HUES6 (cell line): ENCODE measurements around the gene NTRK3.
A peak's percentile ranks its signal among the peaks of the same experiment; 100 is the strongest.

Experiments used
- H3K27ac ChIP-seq: 2 replicates; pipeline ENCODE4 v1.7.0; 2013; ENCODE audit warnings: low read depth, mild to moderate bottlenecking, low read length, inconsistent platforms
- H3K27me3 ChIP-seq: 2 replicates; pipeline ENCODE4 v1.6.1; 2013; ENCODE audit warnings: low read length; ENCODE audit not compliant: control insufficient read depth, insufficient read depth
- H3K36me3 ChIP-seq: 2 replicates; pipeline ENCODE4 v1.6.1; 2013; ENCODE audit warnings: low read length; ENCODE audit not compliant: control insufficient read depth, insufficient read depth
- H3K4me1 ChIP-seq: 2 replicates; pipeline ENCODE4 v1.6.1; 2013; ENCODE audit warnings: low read length; ENCODE audit not compliant: control insufficient read depth, insufficient read depth
- H3K4me3 ChIP-seq: 2 replicates; pipeline ENCODE4 v1.5.1; 2013; ENCODE audit warnings: low read depth, low read length
- H3K9ac ChIP-seq: one replicate; pipeline ENCODE4 v1.6.1; 2013; ENCODE audit warnings: mild to moderate bottlenecking, low read length
- H3K9me3 ChIP-seq: 2 replicates; pipeline ENCODE4 v1.6.1; 2013; ENCODE audit warnings: low read depth, low read length; ENCODE audit not compliant: control insufficient read depth, insufficient read depth

The NTRK3 gene

DNA sequence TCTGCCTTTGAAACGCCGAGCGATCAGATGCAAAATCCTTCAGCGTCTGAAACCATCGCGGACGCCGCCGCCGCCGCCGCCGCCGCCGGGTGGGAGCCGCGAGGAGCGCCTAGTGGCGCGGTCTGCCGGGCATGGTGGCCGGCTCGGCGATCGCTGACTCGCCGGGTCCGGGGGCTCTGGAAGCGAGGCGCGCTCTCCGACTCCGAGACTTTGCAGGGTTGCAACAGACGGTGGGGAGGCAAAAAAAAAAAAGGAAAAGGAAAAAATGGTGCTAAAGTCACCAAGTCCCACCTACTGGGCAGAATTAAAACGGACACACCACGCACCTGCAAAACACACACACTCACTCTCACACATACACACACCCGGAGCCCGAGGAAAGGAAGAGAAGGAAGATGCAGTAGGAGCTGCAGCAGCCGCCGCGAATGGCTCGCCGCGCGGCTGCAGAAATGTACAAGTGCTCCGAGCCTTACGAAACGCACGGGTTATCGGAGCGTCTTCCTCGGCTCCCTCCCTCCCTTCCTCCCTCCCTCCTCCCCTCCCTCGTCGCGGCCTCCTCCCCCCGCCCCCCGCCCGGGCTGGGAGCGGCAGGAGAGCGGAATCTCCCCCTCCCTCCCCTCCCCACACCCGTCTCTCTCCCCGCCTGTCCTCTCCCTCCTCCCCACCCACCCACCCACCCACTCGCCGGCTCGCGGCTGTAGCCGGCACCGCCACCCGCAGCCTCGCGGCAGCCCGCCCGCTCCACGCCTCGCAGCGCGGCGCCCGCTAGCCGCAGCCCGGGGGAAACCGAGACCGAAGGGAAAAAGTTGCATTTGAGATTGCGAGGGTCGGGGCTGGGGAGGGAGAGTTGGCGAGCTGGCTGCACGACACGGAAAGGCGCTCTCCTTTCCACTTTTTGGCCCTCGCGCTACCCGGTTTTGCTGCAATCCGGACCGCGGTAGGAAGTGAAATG, at the start of gene NTRK3:
Gene NTRK3, minus strand, starts transcription at position 461 of the 952 bp plus-strand sequence. CDS start 586 bp downstream, outside the sequence.
- peaks cover 10% of the 10 kb centered on the region for H3K4me1 ChIP-seq
- H3K9me3 ChIP-seq, result no peaks in the 10 kb centered on the region
- H3K4me3 ChIP-seq, result peak within 1 kb of the TSS; percentile 87
- no peaks in the 10 kb centered on the region for H3K36me3 ChIP-seq
- no peak within 1 kb of the TSS for H3K27ac ChIP-seq
- H3K9ac ChIP-seq, result peak within 1 kb of the TSS; percentile 37
- peaks cover 94% of the 10 kb centered on the region for H3K27me3 ChIP-seq

DNA sequence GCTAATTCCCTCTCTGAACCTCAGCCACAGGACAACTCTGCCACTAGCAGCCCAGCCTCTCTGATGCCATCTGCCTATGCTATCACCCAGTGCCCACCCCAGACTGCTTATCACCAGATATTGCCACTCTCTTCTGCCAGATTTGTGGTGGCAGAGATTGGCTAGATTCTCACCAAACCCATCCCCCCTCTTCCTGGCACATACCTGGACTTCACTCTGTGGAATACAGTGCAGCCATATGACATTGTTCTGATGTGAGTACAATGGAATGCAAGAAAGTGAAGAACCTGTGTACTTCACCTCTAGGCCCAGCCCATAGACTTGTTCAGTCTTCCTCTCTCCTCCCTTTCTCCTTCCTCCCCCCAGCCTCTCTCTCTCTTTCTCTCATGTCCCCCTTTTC, 46.9 kb upstream of the NTRK3 start:
- no peak overlapping the region for H3K4me3 ChIP-seq
- H3K27me3 ChIP-seq, result peaks cover 9% of the 10 kb centered on the region; the same call in 1 of the 2 replicates
- H3K9ac ChIP-seq, result no peak overlapping the region
- no peaks in the 10 kb centered on the region for H3K9me3 ChIP-seq
- peaks cover 12% of the 10 kb centered on the region for H3K4me1 ChIP-seq
- H3K36me3 ChIP-seq, result no peaks in the 10 kb centered on the region
- no peak overlapping the region for H3K27ac ChIP-seq

DNA sequence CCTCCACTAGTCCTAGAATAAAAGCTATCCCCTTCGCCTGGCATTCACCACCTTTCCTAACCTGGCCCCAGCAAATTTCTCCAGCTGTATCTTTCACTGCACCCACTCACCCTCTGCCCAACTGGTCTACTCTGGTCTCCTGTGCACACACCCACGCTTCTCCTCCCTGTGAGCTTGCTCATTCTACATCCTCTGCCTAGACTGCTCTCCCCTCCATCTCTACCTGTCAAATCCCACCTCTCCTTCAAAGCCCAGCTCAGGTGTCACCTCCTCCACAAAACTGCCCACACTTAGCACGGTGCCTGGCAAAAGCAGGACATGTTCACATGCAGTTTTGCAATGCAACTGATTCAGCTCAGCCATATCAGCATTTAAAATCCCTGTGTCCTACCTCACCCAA, 45.8 kb upstream of the NTRK3 start:
- Histone ChIP-seq H3K9me3 (no peaks in the 10 kb centered on the region), H3K4me3 (no peak overlapping the region), H3K9ac (no peak overlapping the region), H3K4me1 (peaks cover 12% of the 10 kb centered on the region), H3K27ac (no peak overlapping the region), H3K36me3 (no peaks in the 10 kb centered on the region), H3K27me3 (peaks cover 6% of the 10 kb centered on the region; the same call in 1 of the 2 replicates)

GRCh38 chr15:88301311-88301710, 44.8 kb upstream of the NTRK3 start:
- Histone ChIP-seq H3K4me3 (no peak overlapping the region), H3K9me3 (no peaks in the 10 kb centered on the region), H3K4me1 (peaks cover 12% of the 10 kb centered on the region), H3K9ac (no peak overlapping the region), H3K36me3 (no peaks in the 10 kb centered on the region), H3K27ac (no peak overlapping the region), H3K27me3 (peaks cover 14% of the 10 kb centered on the region; the same call in 1 of the 2 replicates)

DNA sequence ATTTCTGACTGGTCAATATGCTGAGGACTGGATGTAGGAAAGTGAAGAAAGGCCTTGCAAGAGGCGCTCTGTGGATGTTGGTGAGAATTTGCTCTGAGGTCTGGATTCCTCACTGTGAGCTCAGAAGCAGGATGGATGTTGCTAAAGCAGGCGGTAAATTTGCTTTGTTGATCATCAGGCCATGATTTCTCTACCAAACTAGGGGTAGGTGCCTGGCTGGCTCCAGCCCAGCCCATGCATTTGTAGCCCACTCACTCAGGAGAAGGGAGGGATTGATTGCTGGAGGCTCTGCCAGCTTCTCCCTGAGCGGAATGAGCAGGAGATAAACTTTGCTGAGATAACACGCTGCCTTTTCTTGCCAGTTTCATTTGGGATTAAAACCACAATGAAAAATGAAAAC, 44.3 kb upstream of the NTRK3 start:
- H3K27ac ChIP-seq, result no peak overlapping the region
- no peaks in the 10 kb centered on the region for H3K9me3 ChIP-seq
- peaks cover 12% of the 10 kb centered on the region for H3K4me1 ChIP-seq
- H3K36me3 ChIP-seq, result no peaks in the 10 kb centered on the region
- H3K4me3 ChIP-seq, result no peak overlapping the region
- no peak overlapping the region for H3K9ac ChIP-seq
- H3K27me3 ChIP-seq, result peaks cover 17% of the 10 kb centered on the region; the same call in 1 of the 2 replicates

GRCh38 chr15:88300089-88300488, 43.5 kb upstream of the NTRK3 start:
- Histone ChIP-seq H3K4me3 (no peak overlapping the region), H3K36me3 (no peaks in the 10 kb centered on the region), H3K4me1 (peaks cover 12% of the 10 kb centered on the region), H3K9ac (no peak overlapping the region), H3K9me3 (no peaks in the 10 kb centered on the region), H3K27me3 (peaks cover 24% of the 10 kb centered on the region; the same call in 1 of the 2 replicates), H3K27ac (no peak overlapping the region)

GRCh38 chr15:88299497-88299896, 43.0 kb upstream of the NTRK3 start:
- Histone ChIP-seq H3K4me3 (no peak overlapping the region), H3K27ac (no peak overlapping the region), H3K9me3 (no peaks in the 10 kb centered on the region), H3K9ac (no peak overlapping the region), H3K27me3 (peaks cover 26% of the 10 kb centered on the region; the same call in 1 of the 2 replicates), H3K4me1 (peaks cover 12% of the 10 kb centered on the region), H3K36me3 (no peaks in the 10 kb centered on the region)

DNA sequence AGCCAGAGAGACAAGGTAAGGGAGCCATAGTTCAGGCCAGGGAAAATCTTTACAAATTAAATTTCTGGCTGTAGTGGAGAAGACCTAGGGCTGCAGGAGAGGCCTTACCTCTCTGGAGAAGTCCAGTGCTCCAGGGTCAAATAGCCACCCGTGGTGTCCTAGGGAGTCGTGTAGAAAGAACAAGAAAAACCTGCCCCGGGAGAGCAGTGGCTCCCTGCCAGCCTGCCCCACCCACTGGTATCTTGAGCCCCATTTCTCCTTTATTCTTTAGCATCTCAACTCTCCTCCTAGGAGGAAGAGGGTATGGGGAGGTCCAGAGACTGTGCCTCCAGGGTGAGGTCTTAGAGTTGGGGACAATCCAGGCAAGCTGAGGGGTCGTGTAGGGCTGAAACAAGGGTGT, 32.1 kb upstream of the NTRK3 start:
- Histone ChIP-seq H3K9ac (no peak overlapping the region), H3K27ac (no peak overlapping the region), H3K4me3 (no peak overlapping the region), H3K27me3 (peaks cover 41% of the 10 kb centered on the region), H3K4me1 (peaks cover 9% of the 10 kb centered on the region; the same call in 1 of the 2 replicates), H3K9me3 (no peaks in the 10 kb centered on the region), H3K36me3 (no peaks in the 10 kb centered on the region)

GRCh38 chr15:88288206-88288605, 31.7 kb upstream of the NTRK3 start:
- Histone ChIP-seq H3K27ac (no peak overlapping the region), H3K4me3 (no peak overlapping the region), H3K9ac (no peak overlapping the region), H3K9me3 (no peaks in the 10 kb centered on the region), H3K4me1 (peaks cover 10% of the 10 kb centered on the region), H3K36me3 (no peaks in the 10 kb centered on the region), H3K27me3 (peaks cover 45% of the 10 kb centered on the region)

DNA sequence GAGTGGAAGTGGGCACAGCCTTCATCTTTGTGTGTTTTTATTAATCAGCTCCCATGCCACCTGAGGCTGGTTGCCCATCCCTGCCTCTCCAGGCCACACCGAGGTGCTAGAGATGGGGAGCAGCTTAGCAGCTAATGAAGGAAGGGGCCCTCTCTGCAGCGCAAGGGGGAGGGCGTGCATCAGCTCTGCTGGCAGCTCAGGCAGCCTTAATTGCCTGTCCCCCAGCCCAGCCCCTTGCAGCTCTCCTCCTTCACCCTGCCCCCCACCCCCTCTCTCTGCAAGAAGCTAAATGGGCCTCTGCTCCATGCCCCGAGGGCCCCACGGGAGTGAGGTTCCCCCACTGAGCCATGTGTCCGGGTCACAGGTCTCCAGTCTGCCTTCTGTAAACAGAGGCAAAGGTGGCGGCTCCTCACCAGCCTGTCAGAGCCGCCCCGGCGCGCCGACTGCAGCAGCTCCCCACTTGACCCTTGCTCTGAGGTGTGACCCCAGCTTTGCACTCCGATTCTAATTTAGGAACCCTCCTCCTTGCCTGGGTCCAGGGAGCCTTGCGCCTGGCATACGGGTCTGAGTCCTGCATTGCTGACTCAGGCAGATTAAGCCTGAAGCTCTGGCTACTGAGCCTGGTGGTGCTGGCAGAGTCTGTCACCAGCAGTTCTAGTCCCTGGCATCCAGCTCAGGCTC, 27.9 kb upstream of the NTRK3 start:
- peaks cover 19% of the 10 kb centered on the region for H3K4me1 ChIP-seq
- H3K9me3 ChIP-seq, result no peaks in the 10 kb centered on the region
- H3K27me3 ChIP-seq, result peaks cover 79% of the 10 kb centered on the region
- no peak overlapping the region for H3K27ac ChIP-seq
- H3K9ac ChIP-seq, result no peak overlapping the region
- H3K4me3 ChIP-seq, result no peak overlapping the region
- H3K36me3 ChIP-seq, result no peaks in the 10 kb centered on the region

DNA sequence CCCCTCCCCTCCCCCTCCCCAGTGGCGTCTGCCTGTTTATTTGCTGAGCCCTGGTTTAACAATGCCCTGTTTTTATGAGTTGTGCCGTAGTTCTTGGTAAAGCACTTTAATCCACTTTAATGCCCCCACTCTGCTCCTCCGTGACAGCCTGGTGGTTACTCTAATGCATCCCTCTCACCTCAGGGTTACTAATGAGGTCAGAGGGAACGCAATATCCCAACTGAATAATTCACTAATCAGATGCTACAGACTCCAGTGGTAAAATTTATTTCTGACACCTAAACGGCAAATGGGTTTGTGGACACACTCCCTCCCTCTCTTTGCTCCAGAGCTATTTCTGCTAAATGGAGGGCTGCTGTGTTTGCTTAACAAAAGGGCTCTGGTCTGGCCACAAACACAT, 26.1 kb upstream of the NTRK3 start:
- Histone ChIP-seq H3K27ac (no peak overlapping the region), H3K9me3 (no peaks in the 10 kb centered on the region), H3K4me1 (peaks cover 19% of the 10 kb centered on the region), H3K36me3 (no peaks in the 10 kb centered on the region), H3K9ac (no peak overlapping the region), H3K4me3 (no peak overlapping the region), H3K27me3 (peaks cover 81% of the 10 kb centered on the region)
